ENCODE data around the gene CMBL. TPM values are rescaled to one million over a fixed set of nuclear protein-coding genes. Genes with fewer than 3 reads are reported as not detected.

The CMBL gene
- total RNA-seq, 2 experiments from 2014 or later: 0.13 TPM; not detected in 1

- intact Hi-C loops (cut with micrococcal nuclease; ENCODE audit: unreplicated experiment): no loop called here
- CTCF ChIA-PET (ENCODE audit: unreplicated experiment): no interaction called here
- H3K4me3 ChIP-seq (ENCODE audit: low read depth, low read length, poor library complexity, severe bottlenecking): no peak overlapping the region
- H3K79me2 ChIP-seq (ENCODE audit: insufficient read depth, low read depth, low read length): no peaks in the 10 kb centered on the region
- no peaks in the 10 kb centered on the region for H3K9me2 ChIP-seq (ENCODE audit: insufficient read depth, low read length)
- BruUV-seq (replicated peaks): TSS peak; percentile 6
- no peaks in the 10 kb centered on the region for H3K4me1 ChIP-seq (ENCODE audit: insufficient read depth, low read length, poor library complexity, severe bottlenecking)
- no peak for DNase-seq (ENCODE audit: low spot score)
- no peaks in the 10 kb centered on the region for H4K20me1 ChIP-seq (ENCODE audit: insufficient read depth, low read length)
- no peak overlapping the region for H2AFZ ChIP-seq (ENCODE audit: low read length)
- H3K4me2 ChIP-seq (ENCODE audit: low read length): no peak overlapping the region
- POLR2A ChIA-PET: no interaction called here
- H3K9me3 ChIP-seq (ENCODE audit: low read length): no peaks in the 10 kb centered on the region
- H3K36me3 ChIP-seq (ENCODE audit: insufficient read depth, low read length): no peaks in the 10 kb centered on the region
- TF ChIP-seq EZH2phosphoT487 (IDR thresholded peaks at IDR 0.05; ENCODE audit: borderline replicate concordance, low read depth, low read length): no peak
- TF ChIP-seq CTCF (conservative IDR thresholded peaks at IDR 0.05; ENCODE audit: low read length): no peak
- no peak overlapping the region for H3K27ac ChIP-seq (ENCODE audit: low read depth, low read length, poor library complexity, severe bottlenecking)
These were observed 79.4 kb downstream of the CMBL start for GRCh38 chr5:10228288-10228687.

Small RNAs within 50 kb of the gene (small RNA-seq; reads per million reads assigned to genes)
- gene RF00019: not detected

Other genes starting within 250 kb of the CMBL start
- gene ATPSCKMT, start 58.0 kb downstream of the CMBL start, total RNA-seq (2014; rRNA removed; shearing (Covaris generic)): 16.0 and 26.5 TPM in 2 replicates
- 22.2 and 24.9 TPM in 2 replicates for gene ATPSCKMT, start 58.0 kb downstream of the CMBL start, total RNA-seq (2022)
- gene CCT5, start 57.6 kb downstream of the CMBL start, total RNA-seq (2014; rRNA removed; shearing (Covaris generic)): 498 and 551 TPM in 2 replicates
- gene CCT5, start 57.6 kb downstream of the CMBL start, total RNA-seq (2022): 327 and 389 TPM in 2 replicates
- gene MARCHF6, start 45.8 kb upstream of the CMBL start, total RNA-seq (2014; rRNA removed; shearing (Covaris generic)): 48.2 and 118 TPM in 2 replicates
- gene MARCHF6, start 45.8 kb upstream of the CMBL start, total RNA-seq (2022): 113 TPM in 2 replicates
- gene ROPN1L, start 134.0 kb upstream of the CMBL start, total RNA-seq (2014; rRNA removed; shearing (Covaris generic)): 0.35 TPM in 1 of 2 replicates, not detected in the other
- 0.36 TPM in 1 of 2 replicates, not detected in the other for gene ROPN1L, start 134.0 kb upstream of the CMBL start, total RNA-seq (2022)